ENCODE measurements around the gene RAN. TPM values are rescaled to one million over a fixed set of nuclear protein-coding genes. Genes with fewer than 3 reads are reported as not detected.
A peak's percentile ranks its signal among the peaks of the same experiment; 100 is the strongest.
"Not testable (repeated sequence)": the region's sequence is repeated elsewhere in the genome, so short reads cannot be mapped to it uniquely, and the experiment has no call there.

Gene RAN
- total RNA-seq, 1 donor from 2014 or later, result 685 TPM

DNA sequence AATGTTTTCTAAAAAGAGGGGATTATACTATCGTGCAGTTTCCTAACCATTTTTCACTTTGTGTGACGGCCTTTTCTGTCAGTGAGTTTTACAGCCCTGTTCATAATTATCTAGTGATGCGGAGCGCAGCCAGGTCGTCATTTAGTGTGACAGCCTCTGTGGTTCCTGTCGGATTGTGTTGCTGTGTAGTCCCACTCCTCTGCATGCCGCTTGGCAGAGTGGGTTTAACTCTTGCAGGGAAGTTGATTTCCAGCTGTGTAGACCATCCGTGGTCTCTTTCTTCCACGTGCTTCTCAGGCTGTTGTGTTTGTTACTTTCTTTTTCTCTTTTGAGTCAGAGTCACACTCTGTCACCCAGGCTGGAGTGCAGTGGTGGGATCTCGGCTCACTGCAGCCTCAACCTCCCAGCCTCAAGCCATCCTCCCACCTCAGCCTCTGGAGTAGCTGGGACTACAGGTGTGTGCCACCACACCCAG lies 8.6 kb downstream of the RAN start:
- no peak for TF ChIP-seq CTCF (IDR thresholded peaks at IDR 0.05; ENCODE audit: unreplicated experiment)
- Mint-ChIP-seq H3K4me1 (ENCODE audit: unreplicated experiment) (no peaks in the 10 kb centered on the region), H3K4me3 (ENCODE audit: unreplicated experiment) (no peak overlapping the region), H3K27me3 (ENCODE audit: unreplicated experiment) (peaks cover 9% of the 10 kb centered on the region), H3K36me3 (ENCODE audit: low read depth, unreplicated experiment) (peaks cover 5% of the 10 kb centered on the region), H3K9me3 (ENCODE audit: unreplicated experiment) (no peaks in the 10 kb centered on the region), H3K27ac (ENCODE audit: unreplicated experiment) (no peak overlapping the region)
- DNase-seq (ENCODE audit: low spot score), result no peak

GRCh38 chr12:130881046-130881445 lies 9.2 kb downstream of the RAN start:
- Mint-ChIP-seq H3K4me3 (ENCODE audit: unreplicated experiment) (no peak overlapping the region), H3K9me3 (ENCODE audit: unreplicated experiment) (no peaks in the 10 kb centered on the region), H3K36me3 (ENCODE audit: low read depth, unreplicated experiment) (no peaks in the 10 kb centered on the region), H3K27me3 (ENCODE audit: unreplicated experiment) (peaks cover 9% of the 10 kb centered on the region), H3K4me1 (ENCODE audit: unreplicated experiment) (no peaks in the 10 kb centered on the region), H3K27ac (ENCODE audit: unreplicated experiment) (peak overlapping the region; percentile 59)
- no peak for DNase-seq (ENCODE audit: low spot score)
- no peak for TF ChIP-seq CTCF (IDR thresholded peaks at IDR 0.05; ENCODE audit: unreplicated experiment)

GRCh38 chr12:130881548-130881947 lies 9.7 kb downstream of the RAN start:
- no peak for TF ChIP-seq CTCF (IDR thresholded peaks at IDR 0.05; ENCODE audit: unreplicated experiment)
- no peak for DNase-seq (ENCODE audit: low spot score)
- Mint-ChIP-seq H3K27ac (ENCODE audit: unreplicated experiment) (no peak overlapping the region), H3K36me3 (ENCODE audit: low read depth, unreplicated experiment) (no peaks in the 10 kb centered on the region), H3K4me3 (ENCODE audit: unreplicated experiment) (no peak overlapping the region), H3K27me3 (ENCODE audit: unreplicated experiment) (peaks cover 9% of the 10 kb centered on the region), H3K9me3 (ENCODE audit: unreplicated experiment) (no peaks in the 10 kb centered on the region), H3K4me1 (ENCODE audit: unreplicated experiment) (no peaks in the 10 kb centered on the region)

DNA sequence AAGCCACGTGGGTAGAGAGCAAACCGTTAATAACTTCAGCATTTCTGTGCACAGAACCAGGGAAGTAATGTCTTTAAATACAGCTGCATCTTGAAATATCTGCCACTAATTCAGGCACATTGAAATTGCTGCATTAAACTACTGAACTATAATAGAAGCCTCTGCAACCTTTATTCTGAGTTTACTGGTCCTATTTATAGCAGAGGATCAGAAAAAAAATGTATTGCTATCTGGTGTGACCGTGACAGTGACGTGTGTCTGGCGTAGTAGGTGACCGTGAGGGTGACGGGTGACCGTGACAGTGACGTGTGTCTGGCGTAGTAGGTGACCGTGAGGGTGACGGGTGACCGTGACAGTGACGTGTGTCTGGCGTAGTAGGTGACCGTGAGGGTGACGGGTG lies 15.3 kb downstream of the RAN start:
- H3K27ac Mint-ChIP-seq (ENCODE audit: unreplicated experiment); H3K4me1 Mint-ChIP-seq (ENCODE audit: unreplicated experiment); H3K9me3 Mint-ChIP-seq (ENCODE audit: unreplicated experiment); H3K4me3 Mint-ChIP-seq (ENCODE audit: unreplicated experiment); H3K36me3 Mint-ChIP-seq (ENCODE audit: low read depth, unreplicated experiment); DNase-seq (ENCODE audit: low spot score); H3K27me3 Mint-ChIP-seq (ENCODE audit: unreplicated experiment): not testable (repeated sequence)

DNA sequence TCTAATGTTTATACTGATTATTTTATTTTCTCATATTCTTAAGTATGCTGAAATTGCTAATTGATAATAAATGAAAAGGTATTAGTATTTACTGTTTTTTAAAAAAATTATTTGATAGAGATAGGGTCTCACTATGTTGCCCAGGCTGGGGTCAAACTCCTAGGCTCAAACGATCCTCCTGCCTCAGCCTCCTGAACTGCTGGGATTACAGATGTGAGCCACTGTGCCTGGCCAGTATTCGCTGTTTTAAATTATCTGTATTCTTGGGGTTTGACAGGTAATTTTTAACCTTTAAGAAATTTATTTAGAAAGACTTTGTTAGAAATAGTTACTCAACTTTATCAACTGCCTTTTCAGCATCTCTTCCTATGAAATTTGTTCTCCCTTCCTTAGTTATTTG lies 32.2 kb downstream of the RAN start:
- no peaks in the 10 kb centered on the region for H3K9me3 Mint-ChIP-seq (ENCODE audit: unreplicated experiment)
- no peak overlapping the region for H3K4me3 Mint-ChIP-seq (ENCODE audit: unreplicated experiment)
- H3K27ac Mint-ChIP-seq (ENCODE audit: unreplicated experiment), result no peak overlapping the region
- peaks cover 5% of the 10 kb centered on the region for H3K4me1 Mint-ChIP-seq (ENCODE audit: unreplicated experiment)
- no peak for TF ChIP-seq CTCF (IDR thresholded peaks at IDR 0.05; ENCODE audit: unreplicated experiment)
- H3K36me3 Mint-ChIP-seq (ENCODE audit: low read depth, unreplicated experiment), result no peaks in the 10 kb centered on the region
- peaks cover 3% of the 10 kb centered on the region for H3K27me3 Mint-ChIP-seq (ENCODE audit: unreplicated experiment)
- DNase-seq (ENCODE audit: low spot score), result no peak

- H3K27me3 Mint-ChIP-seq (ENCODE audit: unreplicated experiment); H3K4me1 Mint-ChIP-seq (ENCODE audit: unreplicated experiment); H3K9me3 Mint-ChIP-seq (ENCODE audit: unreplicated experiment); H3K36me3 Mint-ChIP-seq (ENCODE audit: low read depth, unreplicated experiment); DNase-seq (ENCODE audit: low spot score); H3K4me3 Mint-ChIP-seq (ENCODE audit: unreplicated experiment): not testable (repeated sequence)
- H3K27ac Mint-ChIP-seq (ENCODE audit: unreplicated experiment), result peak overlapping the region; percentile 25
Measured at GRCh38 chr12:130904936-130905455, 33.1 kb downstream of the RAN start.
